ENCODE data around the gene LRP1.

DNA sequence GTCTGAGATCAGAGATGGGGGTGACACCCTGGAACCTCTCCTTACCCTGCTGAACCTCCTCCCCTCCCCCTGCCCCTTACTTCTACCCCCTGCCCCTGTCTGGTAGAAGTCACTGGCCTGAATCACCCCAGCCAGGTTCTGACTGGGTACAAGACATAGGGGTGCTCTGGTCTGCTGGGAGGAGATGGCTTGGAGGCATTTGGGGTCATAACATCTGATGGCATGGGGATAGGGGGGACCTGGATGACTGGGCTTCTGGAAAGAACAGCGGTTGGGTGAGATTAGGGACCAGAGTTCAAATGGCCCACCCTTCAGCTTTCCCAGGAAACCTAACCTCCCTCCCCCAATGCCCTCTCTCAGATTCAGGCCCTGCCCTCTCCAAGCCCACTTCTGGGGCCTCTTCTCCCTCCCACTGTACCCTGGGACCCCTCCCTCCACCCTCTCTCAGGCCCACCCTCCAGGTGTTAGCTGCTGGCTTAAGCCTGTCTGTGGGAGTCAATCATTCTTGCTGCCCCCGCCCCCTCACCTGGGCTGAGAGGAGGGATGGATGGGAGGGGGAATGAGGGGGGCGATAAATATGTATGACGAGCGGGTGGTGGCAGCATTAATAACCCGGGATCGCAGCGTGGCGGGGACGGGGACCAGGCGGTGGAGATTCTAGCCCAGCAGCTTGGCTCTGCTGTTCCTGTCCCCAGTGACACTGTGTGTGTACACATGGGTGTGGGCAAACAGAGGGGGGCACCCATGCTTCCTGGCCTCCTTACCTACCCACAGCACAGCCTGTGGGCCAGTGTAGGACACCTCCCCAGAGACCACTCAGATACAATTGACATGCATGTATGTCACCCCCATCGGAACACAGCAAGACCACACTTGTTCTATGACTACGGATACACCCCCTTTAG, 94.3 kb downstream of the LRP1 start:
- TF ChIP-seq, protein P1, sequence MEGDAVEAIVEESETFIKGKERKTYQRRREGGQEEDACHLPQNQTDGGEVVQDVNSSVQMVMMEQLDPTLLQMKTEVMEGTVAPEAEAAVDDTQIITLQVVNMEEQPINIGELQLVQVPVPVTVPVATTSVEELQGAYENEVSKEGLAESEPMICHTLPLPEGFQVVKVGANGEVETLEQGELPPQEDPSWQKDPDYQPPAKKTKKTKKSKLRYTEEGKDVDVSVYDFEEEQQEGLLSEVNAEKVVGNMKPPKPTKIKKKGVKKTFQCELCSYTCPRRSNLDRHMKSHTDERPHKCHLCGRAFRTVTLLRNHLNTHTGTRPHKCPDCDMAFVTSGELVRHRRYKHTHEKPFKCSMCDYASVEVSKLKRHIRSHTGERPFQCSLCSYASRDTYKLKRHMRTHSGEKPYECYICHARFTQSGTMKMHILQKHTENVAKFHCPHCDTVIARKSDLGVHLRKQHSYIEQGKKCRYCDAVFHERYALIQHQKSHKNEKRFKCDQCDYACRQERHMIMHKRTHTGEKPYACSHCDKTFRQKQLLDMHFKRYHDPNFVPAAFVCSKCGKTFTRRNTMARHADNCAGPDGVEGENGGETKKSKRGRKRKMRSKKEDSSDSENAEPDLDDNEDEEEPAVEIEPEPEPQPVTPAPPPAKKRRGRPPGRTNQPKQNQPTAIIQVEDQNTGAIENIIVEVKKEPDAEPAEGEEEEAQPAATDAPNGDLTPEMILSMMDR (IDR thresholded peaks at IDR 0.05), result no peak
- no peak for TF ChIP-seq POLR2A (IDR thresholded peaks at IDR 0.05)

All from prostate gland (tissue), 2 donors.